IPS-NIHi7 (cell line): Measurements from ENCODE around the gene FANCI.
A peak's percentile ranks its signal among the peaks of the same experiment; 100 is the strongest.

Experiments
- DNase-seq: peaks from one replicate; pipeline ENCODE4 v3.0.0; 2012; ENCODE audit warnings: mixed read lengths; ENCODE audit errors: extremely low spot score

The FANCI gene

DNA sequence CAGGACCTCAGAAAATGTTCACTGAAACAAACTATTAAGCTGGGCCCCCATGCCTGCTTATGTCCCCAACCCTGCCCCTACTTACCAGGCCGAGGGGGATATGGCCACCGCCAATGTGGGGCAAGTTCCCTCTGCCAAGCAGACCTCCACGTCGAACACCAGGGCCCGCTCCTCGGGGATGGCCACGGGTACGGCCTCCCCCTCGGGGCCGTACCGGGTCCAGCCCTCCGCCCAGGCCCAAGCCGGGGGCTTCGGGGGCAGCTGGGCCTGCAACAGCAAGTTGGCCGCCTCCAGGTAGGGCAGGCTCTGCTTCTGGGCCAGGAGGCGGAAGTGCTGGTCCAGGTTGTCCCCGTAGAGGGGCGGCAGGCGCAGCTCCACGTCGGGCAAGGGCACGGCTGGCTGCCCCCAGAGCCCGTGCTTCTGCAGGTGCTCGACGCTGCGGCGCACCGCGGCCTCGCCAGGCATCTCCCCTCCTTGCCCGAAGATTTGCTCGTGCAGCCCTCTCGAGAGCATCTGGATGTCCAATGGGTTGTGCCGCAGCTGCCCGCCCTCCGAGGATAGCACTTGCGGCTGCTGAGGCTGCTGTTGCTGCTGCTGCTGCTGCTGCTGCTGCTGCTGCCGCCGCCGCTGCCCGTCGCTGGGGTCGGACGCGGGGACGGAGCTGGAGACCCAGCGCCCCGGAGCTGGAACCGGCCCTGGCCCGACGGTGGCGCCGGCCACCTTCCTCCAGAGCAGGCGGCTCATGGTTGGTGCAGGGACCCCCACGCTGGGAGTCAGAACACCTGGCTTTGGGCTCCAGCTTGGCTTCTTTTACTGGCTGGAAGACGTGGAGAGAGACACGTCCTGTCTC lies 89.5 kb downstream of the FANCI start:
- DNase-seq = no peak

DNA sequence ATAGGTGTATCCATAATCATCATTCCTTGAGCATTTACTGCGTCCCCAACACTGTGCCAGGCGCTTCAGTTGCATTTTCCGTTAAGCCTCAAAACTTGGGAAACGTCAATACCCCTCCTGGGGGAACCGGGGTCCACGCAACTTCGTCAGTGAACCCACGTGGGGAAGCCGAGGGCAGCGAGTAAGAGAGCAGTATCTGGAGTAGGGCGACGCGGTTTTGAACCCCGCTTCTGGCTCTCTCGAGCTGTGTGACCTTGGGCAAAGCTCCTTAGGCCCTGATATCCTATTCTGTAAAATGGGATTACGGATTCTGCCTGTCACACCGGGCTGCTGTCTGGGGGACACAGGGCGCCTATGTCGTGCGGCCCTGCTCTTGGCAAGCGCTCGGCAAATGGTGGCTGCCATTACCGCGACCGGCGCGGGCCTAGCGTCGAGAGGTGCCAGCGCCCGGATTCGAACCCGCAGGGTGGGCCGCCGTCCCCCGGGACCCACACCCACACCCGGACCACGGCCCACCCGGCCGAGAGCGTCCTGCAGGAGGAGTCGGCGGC lies 90.3 kb downstream of the FANCI start:
- DNase-seq = no peak

DNA sequence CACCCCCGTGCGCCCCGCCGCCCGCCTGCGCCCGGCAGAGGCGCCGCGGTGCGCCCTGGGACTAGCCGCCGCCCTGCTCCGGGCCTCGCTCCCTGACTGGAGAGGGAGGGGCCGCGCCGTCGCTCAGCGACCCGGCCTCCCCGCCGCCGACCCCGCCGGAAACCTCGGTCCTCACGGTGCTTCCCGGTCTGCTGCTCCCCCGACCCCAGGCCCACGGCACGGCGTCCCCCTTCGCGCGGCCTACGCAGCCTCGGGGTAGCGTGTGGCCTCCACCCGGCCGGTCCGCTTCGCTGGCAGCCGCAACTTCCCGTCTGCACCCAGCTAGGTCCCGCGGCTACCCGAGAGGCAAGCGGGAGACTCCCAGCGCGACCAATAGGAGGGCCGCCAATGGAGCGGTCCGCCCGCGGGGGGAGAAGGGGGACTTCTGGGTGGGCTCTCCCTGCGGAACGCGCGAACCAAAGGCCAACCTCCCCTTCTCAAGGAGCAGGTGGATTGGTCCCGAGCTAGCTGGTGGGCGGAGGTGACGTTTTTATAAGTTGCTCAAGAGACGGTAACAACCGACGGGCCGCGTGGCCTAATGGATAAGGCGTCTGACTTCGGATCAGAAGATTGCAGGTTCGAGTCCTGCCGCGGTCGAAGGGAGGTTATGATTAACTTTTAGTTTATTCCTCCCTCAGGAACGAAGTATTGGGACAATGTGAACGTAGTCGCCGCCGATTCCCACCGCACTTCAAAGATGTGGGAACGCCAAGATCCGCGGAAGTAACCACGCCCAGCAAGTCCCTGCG lies 90.9 kb downstream of the FANCI start, which contains the start of gene POLG:
TSS of gene POLG (minus strand) at position 315 of the 788 bp plus-strand sequence. CDS start 1,070 bp downstream, outside the sequence.
- DNase-seq = peak; percentile 97

DNA sequence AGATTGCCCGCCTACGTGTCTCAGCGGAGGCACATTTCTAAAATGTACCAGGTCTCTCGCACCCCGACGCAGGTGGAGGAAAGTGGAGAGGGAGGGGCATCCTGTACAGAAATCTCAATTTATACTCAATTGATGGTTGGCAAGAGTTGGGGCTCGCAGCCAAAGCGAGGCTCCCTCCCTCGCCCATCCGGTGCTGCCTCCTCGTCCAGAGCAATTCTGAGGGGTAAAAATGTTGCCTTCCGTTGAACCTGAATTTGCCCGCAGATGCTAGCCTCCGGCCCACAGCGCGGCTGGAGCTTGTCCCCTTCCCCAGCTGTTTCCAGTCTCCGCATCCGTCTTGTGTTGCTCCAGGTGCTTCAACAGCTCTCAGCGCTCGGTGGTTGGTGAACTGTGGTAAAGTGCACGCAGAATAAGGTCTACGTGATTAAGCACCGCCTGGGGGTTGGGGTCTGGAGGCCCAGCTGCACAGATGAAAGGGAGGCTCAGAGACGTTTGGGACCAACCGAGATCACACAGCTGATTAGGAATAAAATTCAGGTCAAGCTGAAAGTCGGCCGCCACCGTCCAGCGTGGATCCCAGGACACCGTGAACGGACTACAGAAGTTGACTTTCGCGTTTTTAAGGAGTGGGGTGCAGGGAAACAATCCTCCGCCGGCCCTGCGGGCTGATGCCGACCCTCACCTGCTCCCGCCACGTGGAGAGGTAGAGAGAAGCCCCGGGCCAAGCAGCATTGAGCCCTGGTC lies 91.7 kb downstream of the FANCI start:
- no peak for DNase-seq

DNA sequence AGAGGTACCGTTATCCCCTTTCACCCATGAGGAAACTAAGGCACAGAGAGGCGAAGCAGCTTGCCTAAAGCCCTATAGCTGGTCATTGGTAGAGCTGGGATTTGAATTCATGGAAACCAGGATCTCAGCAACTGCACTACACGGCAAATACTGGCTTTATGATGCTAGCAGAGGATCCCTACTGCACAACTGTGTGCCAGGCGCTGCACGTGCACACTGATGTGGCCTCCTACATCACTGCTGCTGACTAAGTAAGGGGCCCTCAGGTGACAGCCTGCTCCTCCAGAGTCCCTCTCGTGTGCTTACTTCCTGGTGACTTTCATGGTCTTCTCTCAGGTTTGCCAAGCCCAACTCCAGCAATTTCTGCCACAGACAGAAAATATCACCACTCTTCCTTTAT lies 94.3 kb downstream of the FANCI start:
- no peak for DNase-seq

DNA sequence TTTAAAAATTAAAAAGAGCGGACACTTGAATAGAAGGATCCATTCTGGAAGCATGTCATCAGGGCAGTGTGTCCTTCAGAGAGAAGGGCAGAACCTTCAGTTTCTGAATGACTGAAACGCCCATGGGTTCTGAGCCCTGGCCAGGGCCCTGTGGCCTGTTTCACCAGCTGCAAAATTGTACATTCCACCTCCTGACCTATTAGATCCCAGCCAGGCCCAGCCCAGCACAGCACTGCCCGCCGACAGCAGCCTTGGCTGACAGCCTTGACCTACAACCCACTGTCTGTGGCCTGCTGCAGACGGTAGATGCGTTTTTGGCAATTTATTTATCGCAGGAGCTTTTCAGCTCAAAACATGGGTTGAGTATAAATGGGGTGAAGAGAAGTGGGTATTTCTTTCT lies 96.8 kb downstream of the FANCI start:
- no peak for DNase-seq

DNA sequence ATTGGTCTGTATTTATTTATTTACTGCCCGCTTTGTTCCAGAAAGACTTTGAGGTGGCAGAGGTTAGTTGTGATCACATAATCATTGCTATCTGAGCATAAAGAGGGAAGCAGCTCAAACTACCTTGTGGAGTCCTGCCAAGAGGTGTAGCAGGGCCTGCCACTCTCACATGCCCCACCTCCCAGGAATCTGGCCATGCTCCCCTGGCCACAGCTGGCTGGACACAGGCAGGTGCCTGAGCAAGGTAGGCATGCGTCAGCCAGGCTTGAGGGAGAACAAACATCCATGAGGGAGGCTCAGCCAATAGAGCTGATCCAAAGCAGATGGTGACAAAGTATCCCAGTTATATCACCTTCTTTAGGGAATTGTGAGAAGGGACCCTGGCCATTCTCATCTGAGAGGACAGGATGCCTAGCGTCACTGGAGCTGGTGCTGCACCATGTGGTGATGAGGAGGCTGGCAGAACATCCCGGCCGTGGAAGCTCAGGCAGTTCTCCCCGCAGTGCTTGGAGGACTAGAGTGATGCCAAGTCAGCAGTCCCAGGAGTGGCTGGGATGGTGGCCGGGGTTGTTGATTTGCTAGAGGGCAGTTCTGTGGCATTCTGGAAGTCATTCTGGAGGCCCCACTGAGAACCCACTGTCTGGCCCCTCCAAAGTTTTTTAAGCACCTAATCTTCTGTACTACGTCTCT lies 97.7 kb downstream of the FANCI start:
- DNase-seq = no peak

DNA sequence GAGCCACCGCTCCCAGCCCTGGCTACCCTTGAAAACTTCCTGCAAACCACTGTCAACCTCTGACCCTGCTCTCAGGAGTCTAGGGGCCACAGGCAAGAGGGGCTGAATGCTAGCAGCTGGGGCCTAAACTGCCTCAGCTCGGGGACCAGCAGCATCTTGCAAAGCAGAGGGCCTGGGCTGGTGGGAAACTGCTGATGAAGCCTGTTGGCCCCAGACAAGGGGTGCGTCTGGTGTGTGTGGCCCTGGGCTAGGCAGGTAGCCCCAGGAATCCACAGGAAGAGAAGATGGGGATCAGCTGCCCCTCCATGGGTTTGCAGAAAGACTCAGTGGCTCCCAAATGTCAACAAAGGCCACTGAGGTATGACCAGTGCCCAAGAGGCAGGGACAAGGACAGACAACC lies 99.1 kb downstream of the FANCI start:
- no peak for DNase-seq

DNA sequence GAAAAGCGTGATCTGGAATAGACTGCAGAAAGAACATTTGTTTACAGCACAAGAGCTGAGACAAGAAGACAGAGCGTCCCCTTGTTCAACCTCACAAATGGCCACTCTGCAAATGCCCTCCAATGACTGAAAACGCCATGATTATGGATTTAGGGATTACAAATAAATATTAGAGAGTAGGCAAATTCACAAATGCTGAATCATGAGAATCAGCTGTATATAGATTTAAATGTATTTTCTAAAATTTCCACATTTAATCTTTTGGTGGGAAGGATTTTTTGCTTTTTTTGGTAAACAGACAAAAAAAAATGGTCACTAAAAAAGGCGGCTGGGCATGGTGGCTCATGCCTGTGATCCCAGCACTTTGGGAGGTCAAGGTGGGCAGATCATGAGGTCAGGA lies 101.5 kb downstream of the FANCI start:
- DNase-seq = no peak

DNA sequence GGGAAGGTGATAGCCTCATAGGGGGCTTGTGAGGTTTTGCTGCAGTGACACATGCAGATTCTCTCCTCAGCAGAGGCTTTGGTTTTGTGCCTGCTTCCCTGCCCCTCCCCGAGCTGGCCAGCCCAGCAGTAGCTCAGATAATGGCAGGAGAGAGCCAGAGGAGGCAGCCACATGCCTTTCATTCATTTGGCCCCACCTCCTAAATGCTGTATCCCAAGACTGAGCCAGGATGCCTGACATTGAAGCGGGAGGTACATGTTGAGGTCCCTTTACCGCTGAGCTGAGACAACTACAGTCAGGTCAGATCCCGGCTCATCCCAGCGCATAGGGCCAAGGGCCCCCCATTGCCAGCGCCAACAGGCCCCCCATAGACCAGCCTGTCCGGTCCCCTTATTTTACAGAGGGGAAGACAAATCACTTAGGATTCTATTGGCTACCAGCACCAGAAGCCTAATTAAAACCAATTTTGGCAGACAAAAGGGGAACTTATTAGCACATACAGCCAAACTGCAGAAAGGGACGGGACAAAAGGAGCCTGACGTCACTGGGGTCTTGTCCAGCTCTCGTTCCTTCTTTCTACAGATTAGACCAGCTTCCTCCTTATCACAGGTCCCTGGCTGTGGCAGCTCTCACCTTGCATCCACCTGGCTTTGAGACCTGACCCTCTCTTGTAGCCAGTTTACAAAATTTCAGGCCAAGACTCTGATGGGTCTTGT lies 102.9 kb downstream of the FANCI start:
- peak; percentile 74 for DNase-seq

DNA sequence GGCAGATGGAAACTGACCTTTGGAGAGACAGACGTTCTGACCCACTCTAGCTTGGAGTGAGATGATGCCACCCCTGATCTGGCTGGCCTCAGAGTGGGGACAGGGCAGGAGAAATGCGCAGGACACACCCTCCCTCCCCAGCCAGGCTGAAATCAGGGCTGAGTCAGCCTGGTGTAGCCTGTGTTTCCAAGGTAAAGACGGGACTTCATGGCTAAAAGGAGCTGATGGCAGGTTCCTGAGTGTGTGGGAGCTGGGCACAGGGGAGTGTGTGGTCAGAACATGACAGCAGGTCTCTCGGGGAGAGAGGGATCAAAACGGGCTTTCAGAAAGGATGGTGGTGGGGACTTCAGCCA lies 105.4 kb downstream of the FANCI start:
- no peak for DNase-seq

DNA sequence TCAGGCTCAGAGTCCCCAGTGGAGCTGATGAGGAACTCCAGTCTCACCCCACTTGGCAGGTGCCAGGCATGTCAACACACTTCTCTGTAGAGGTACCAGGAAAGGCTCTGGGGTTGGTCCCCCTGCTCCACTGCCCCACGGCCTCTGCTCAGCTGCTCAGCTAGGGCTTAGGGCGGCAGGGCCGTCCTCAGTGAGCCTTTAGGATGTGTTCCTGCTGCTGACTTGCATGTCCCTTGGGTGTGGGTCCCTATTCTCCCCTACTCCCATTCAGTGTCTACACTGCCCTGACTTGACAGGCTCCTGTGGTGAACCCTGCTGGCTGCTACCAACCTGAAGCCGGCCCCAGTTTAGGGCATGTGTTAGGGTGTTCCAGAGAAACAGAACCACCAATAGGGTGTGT lies 108.7 kb downstream of the FANCI start:
- no peak for DNase-seq

DNA sequence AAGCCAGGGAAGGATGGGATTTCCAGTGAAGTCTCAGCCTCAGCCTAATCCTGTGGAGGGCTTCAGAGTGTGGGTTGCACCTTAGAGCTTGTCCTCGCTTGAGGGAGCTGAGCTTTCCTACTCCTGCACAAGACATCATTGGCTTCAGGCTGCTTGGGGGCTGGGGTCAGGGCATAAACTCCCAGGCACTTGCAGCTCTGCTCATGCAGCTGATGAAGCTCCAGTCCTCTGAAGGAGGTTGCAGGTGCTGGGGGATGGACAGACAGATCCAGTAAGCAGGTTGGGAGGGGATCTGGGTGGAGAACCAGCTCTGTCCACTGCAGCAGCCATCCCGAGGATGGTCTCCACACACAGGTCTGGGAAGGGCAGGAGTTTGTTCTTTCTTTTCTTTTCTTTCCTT lies 110.2 kb downstream of the FANCI start:
- DNase-seq = no peak

DNA sequence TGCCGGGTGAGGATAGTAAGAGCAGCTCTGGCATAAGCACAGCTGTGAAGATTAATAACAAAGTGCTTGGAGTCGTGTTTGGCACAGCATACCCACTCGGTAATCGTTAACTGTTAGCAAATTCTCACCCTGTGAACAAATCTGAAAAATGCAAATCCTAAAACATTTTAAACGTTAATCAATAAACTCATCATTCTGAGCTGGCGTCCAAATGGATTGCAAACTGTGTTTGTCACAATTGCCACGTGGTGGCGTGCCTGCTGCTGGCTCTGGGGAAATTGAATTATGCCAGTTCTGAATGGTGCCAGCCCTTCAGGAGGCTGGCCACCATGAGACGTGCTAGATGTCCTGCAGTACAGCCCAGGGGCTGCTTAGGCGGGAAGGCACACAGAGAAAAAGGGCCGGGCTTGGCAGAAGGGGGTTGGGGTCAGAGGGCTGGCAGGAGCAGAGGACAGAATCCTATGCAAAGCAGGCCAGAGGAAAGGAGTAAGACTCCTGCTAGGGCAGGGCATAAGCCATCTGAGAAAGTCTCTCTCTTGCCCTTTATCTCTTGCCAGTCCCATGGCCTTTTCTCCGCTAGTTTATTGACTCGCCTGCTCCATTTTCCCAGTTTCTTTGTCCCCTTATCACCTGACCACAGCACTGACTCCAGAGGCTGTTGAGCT lies 113.0 kb downstream of the FANCI start:
- no peak for DNase-seq

DNA sequence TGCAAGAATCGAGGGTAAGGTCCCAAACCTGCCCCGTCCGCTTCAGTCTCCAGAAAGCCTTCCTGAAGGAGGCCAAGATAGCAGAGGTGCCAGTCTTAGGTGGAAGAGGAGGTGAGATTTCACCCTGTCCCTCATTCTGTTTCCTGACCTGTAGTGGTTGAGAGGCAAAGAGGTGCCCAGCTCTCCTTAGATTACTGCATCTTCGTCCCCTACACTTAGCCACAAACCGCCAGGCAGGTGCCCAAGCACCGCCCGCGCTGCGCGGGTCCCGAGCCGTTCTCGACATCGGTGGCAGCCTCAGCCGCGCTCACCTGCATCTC lies 114.6 kb downstream of the FANCI start:
- DNase-seq = peak; percentile 89

DNA sequence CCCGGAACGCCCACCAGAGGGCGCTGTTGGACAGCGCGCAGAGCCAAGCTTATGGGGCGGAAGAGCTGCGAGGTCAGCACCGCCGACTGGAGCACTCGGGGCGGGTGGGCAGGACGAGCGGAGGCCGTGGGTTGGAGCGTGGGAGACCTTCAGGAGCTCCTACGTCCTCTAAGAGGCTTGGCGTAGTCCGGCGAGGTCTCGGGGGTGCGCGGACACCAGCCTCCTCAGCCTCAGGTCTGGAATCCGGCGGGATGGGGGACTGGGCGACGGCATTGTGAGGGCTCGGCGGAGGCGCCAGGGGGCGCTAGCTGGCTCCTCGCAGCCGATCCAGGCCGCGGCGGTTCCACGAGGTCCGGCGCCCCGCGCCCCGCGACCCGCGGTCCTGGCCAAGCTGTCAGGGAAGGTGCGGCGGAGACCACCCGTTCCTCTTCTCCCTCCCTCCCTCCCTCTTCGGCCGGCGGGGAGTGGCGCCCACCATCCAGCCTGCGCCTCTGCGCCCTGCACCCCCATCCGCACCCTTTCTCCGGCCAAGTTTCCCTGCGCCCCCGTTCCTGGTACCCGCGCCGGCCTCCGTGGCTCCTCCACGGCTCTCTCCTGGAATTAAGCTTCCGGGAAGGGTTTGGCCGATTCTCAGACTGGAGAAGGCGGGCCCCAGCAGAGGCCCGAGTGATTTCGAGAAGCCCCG lies 115.1 kb downstream of the FANCI start:
- peak; percentile 87 for DNase-seq

DNA sequence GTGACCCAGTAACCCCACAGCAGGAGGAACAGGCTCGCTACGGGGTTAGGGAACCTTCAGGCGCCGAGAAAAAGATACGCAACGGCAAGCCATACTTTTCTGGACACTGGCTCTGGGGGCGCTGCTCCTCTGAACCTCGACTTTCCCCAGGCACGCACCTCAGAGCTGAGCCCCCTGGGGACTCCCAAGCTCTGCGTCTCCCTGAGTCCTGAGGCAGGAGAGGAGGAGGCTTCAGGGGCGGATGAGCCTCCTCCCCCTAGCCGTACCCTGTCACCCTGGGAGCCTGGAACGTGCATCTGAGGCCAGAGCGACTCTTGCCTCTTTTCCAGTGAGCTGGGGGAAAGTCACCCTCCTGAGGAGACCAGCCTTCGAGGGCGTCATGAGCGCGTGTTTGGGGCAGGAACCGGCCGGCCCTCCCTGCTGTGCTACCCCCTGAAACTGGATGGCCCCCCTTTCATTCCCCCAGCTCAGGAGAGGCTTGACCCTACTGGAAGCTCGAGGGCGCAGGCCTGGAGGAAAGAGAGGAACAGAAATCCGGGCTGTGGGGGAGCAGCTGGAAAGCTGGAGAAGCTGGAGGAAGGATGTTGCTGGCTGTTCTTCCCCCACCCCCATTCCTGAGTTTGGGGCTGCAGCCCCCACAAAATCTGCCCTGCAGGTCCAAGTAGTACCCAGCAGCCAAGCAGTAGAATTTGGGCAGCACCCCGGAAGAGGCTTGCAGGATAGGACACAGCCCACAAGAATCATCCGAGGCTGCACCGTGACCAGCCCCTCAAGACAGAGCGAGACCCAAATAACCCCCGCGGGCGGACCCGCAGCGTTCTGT lies 115.9 kb downstream of the FANCI start:
- DNase-seq = no peak

DNA sequence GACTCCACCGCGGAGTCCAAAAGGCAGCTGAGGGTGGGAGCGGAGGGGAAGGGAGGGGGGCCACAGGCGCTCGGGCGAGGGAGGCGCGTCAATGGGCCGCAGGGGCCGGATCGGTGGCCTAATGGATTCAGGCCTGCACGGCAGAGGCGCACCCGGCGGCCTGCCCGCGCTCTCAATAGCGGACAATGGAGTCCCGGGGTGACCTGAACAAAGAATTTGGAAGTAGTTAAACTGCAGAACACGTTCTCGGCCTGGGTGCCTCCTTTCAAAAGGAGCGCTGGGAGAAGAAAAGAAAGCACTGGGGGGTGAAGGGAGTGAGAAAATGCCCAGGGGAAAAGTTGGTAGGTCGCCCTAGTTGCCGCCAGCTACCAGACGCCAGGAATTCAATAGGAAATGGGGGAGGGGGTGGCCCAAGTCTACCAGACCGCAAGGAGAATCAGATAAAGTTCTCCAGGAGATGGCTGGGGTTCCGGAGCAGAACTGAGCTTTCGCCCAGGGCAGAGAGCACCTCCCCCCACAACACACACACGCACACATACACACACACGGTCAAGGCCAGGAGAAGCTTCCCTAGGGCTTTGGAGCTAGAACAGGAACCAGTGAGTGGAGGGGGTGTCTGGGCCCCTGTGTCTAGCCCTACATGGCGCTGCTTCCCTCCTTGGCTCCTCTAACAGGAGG lies 116.7 kb downstream of the FANCI start:
- DNase-seq = peak; percentile 47
